ENCODE results near the gene POU2AF3. TPM values are rescaled to one million over a fixed set of nuclear protein-coding genes. Genes with fewer than 3 reads are reported as not detected.

The POU2AF3 gene
- total RNA-seq, 1 experiment from 2014 or later = not detected

- intact Hi-C loops (cut with micrococcal nuclease) = no loop called here
- CTCF ChIA-PET = interaction anchor here (1.2 kb wide), 1 partner anchor 88 kb away, joined by 3 read pairs; no protein-coding TSS in a partner anchor
- TF ChIP-seq ZBTB33 (IDR thresholded peaks at IDR 0.05; ENCODE audit: extremely low read depth, insufficient replicate concordance, low read length) = no peak
- Histone ChIP-seq H3K27me3 (ENCODE audit: insufficient read depth, low read length) (peaks cover 6% of the 10 kb centered on the region; the same call in 1 of the 2 replicates), H3K4me3 (replicated peaks in 1 of 2; ENCODE audit: low read depth in 1 of 2, low read length in 2 of 2) (no peak overlapping the region), H4K20me1 (ENCODE audit: insufficient read depth) (no peaks in the 10 kb centered on the region), H3K79me2 (ENCODE audit: insufficient read depth, low read length) (no peaks in the 10 kb centered on the region), H3K36me3 (ENCODE audit: control insufficient read depth in 1 of 2, insufficient read depth in 2 of 2, low read length in 2 of 2) (no peaks in the 10 kb centered on the region), H3K4me1 (ENCODE audit: control insufficient read depth in 1 of 2, insufficient read depth in 2 of 2, low read length in 2 of 2) (no peaks in the 10 kb centered on the region), H3K9me3 (ENCODE audit: control insufficient read depth in 1 of 2, insufficient read depth in 1 of 2, low read depth in 1 of 2, low read length in 2 of 2) (no peaks in the 10 kb centered on the region), H2AFZ (ENCODE audit: low read depth, low read length, poor library complexity, severe bottlenecking) (no peak overlapping the region), H3K9ac (ENCODE audit: low read length) (no peak overlapping the region), H3K27ac (ENCODE audit: low read depth, low read length) (no peak overlapping the region), H3K9me2 (ENCODE audit: insufficient read depth) (no peaks in the 10 kb centered on the region; the same call in 1 of the 2 replicates), H3K4me2 (ENCODE audit: low read length) (no peak overlapping the region)
- no peak for DNase-seq (ENCODE audit: low read depth, low spot score)
- BruUV-seq (replicated peaks) = no TSS peak
- POLR2A ChIA-PET = no interaction called here
- RAD21 ChIA-PET (ENCODE audit: low non-redundant PET in 1 of 2, low total read pairs in 2 of 2, uncharacterized antibody in 2 of 2, unreplicated experiment in 2 of 2) = no interaction called here
- no peak for ATAC-seq
Observed at GRCh38 chr11:111334532-111335502, 36.5 kb downstream of the POU2AF3 start.

GRCh38 chr11:111335549-111335948, 37.2 kb downstream of the POU2AF3 start:
- RAD21 ChIA-PET (ENCODE audit: low non-redundant PET in 1 of 2, low total read pairs in 2 of 2, uncharacterized antibody in 2 of 2, unreplicated experiment in 2 of 2) = no interaction called here
- H3K27ac ChIP-seq (ENCODE audit: low read depth, low read length) = no peak overlapping the region
- H3K4me1 ChIP-seq (ENCODE audit: control insufficient read depth in 1 of 2, insufficient read depth in 2 of 2, low read length in 2 of 2) = no peaks in the 10 kb centered on the region
- no peak overlapping the region for H3K9ac ChIP-seq (ENCODE audit: low read length)
- CTCF ChIA-PET = no interaction called here
- ATAC-seq (no peak), DNase-seq (ENCODE audit: low read depth, low spot score) (no peak)
- H3K27me3 ChIP-seq (ENCODE audit: insufficient read depth, low read length) = peaks cover 6% of the 10 kb centered on the region; the same call in 1 of the 2 replicates
- no peaks in the 10 kb centered on the region; the same call in 1 of the 2 replicates for H3K9me2 ChIP-seq (ENCODE audit: insufficient read depth)
- no peaks in the 10 kb centered on the region for H3K9me3 ChIP-seq (ENCODE audit: control insufficient read depth in 1 of 2, insufficient read depth in 1 of 2, low read depth in 1 of 2, low read length in 2 of 2)
- H3K36me3 ChIP-seq (ENCODE audit: control insufficient read depth in 1 of 2, insufficient read depth in 2 of 2, low read length in 2 of 2) = no peaks in the 10 kb centered on the region
- intact Hi-C loops (cut with micrococcal nuclease) = no loop called here
- H2AFZ ChIP-seq (ENCODE audit: low read depth, low read length, poor library complexity, severe bottlenecking) = no peak overlapping the region
- H3K4me2 ChIP-seq (ENCODE audit: low read length) = no peak overlapping the region
- no TSS peak for BruUV-seq (replicated peaks)
- H3K4me3 ChIP-seq (replicated peaks in 1 of 2; ENCODE audit: low read depth in 1 of 2, low read length in 2 of 2) = no peak overlapping the region
- no peaks in the 10 kb centered on the region for H3K79me2 ChIP-seq (ENCODE audit: insufficient read depth, low read length)
- POLR2A ChIA-PET = no interaction called here
- H4K20me1 ChIP-seq (ENCODE audit: insufficient read depth) = no peaks in the 10 kb centered on the region
- no peak for TF ChIP-seq TCF7L2 (IDR thresholded peaks at IDR 0.05; ENCODE audit: borderline replicate concordance, extremely low read depth, insufficient read depth, insufficient read length)
- no peak for TF ChIP-seq ZBTB33 (IDR thresholded peaks at IDR 0.05; ENCODE audit: extremely low read depth, insufficient replicate concordance, low read length)
- TF ChIP-seq SRF (IDR thresholded peaks at IDR 0.05; ENCODE audit: low read depth) = no peak
- TF ChIP-seq ATF3 (IDR thresholded peaks at IDR 0.05) = no peak
- TF ChIP-seq REST (IDR thresholded peaks at IDR 0.05; ENCODE audit: low read depth) = no peak
- no peak for TF ChIP-seq EZH2 (IDR thresholded peaks at IDR 0.05)
- TF ChIP-seq POLR2A (IDR thresholded peaks at IDR 0.05; ENCODE audit: borderline replicate concordance, extremely low read depth, insufficient read depth, insufficient read length) = no peak

Data from HCT116 (cell line).